GM21515 (cell line): ENCODE measurements around the gene GABRA5.

ENCODE experiments used
- ATAC-seq: cut with Tn5 transposase; IDR thresholded peaks from one replicate; pipeline ENCODE4 v1.9.1; 2021; ENCODE audit not compliant: unreplicated experiment

Gene GABRA5

DNA sequence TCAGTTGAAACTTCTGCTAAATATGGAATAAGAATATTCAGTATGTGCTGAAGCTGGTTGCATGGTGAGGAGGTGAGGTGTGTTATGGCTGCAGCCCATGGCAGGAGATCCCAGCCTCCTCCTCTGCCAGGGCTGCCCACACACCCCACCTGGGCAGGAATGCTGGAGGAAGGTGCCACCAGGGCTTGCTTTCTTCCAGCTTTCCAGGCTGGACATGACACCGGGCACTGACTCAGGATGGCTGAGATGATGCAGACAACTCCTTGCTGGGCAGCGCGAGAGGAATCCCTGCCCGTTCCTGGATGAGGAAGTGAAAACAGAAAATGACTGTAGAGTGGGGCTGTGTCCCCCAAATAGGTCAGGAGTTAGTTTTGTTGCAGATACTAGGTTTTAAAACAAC is 118.2 kb downstream of the GABRA5 start:
- no peak for ATAC-seq

DNA sequence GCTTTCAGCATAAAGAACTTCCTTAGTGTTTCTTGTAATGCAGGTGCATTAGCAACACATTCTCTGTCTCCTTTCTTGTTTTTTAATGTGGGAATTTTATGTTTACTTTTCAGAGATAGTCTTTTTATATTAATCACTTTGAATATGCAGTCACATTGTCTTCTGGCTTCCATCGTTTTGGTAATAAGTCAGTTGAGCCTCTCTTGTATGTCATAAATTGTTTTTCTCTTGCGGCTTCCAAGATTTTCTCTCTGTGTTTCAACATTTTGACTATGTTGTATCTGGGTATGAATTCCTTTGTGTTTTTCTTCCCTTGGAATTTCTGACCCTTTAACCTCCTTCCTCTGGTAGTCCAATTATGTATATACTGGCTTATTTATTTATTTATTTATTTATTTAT is 129.4 kb downstream of the GABRA5 start:
- no peak for ATAC-seq
